Peyer's patch (tissue), 4 donors: Measurements from ENCODE around the gene TSPAN9. TPM values are rescaled to one million over a fixed set of nuclear protein-coding genes. Genes with fewer than 3 reads are reported as not detected.

ENCODE experiments used
- DNase-seq, 3 donors: peaks; one replicate each; pipeline ENCODE4 v3.0.0-alpha.2; 2017 to 2019
- H3K27ac ChIP-seq, 4 donors: fragments of 200-600 bp; sonication (generic); one replicate each; pipeline ENCODE4 v1.5.1; 2016 to 2019
- H3K27me3 ChIP-seq, 2 donors: fragments of 200-600 bp; sonication (generic); one replicate each; pipeline ENCODE4 v1.5.1; 2019
- H3K36me3 ChIP-seq, 3 donors: fragments of 200-600 bp; sonication (generic); one replicate each; pipeline ENCODE4 v1.5.1; 2016 to 2019
- H3K4me1 ChIP-seq, 4 donors: fragments of 200-600 bp; sonication (generic); one replicate each; pipeline ENCODE4 v1.5.1; 2016 to 2019
- H3K4me3 ChIP-seq, 4 donors: fragments of 200-600 bp; sonication (generic); 1 replicate in 3 of 4; 2 replicates in 1 of 4; pipeline ENCODE4 v1.5.1; 2016 to 2019; ENCODE audit warnings: mild to moderate bottlenecking in 1 of 4
- H3K9me3 ChIP-seq, 4 donors: fragments of 200-600 bp; sonication (generic); one replicate each; pipeline ENCODE4 v1.5.1; 2016 to 2019; ENCODE audit warnings: mild to moderate bottlenecking in 1 of 4
- CTCF ChIP-seq, 6 experiments: fragments of 450-650 bp in 4 of 6; fragments of 200-600 bp in 2 of 6; sonication (generic) in 1 of 6; IDR thresholded peaks; one replicate each; pipeline ENCODE4 v1.5.1; 2017 to 2019; ENCODE audit warnings: antibody characterized with exemption in 6 of 6, mild to moderate bottlenecking in 3 of 6, moderate library complexity in 1 of 6
- POLR2A ChIP-seq, 2 donors: fragments of 450-650 bp; IDR thresholded peaks; one replicate each; pipeline ENCODE4 v1.5.1; 2017; ENCODE audit warnings: antibody characterized with exemption in 2 of 2, mild to moderate bottlenecking in 2 of 2, moderate library complexity in 2 of 2
- total RNA-seq, 4 donors: library from RNA; depleted of rRNA; stranded (reverse); fragments of >200 nt; gene quantifications; one replicate each; pipeline ENCODE4 v1.1.0, GENCODE V29; 2016

TSPAN9 gene
- total RNA-seq, 4 donors from 2014 or later: 7.5 to 23.9 (median 11.8) TPM

- no peaks in the 10 kb centered on the region for H3K27me3 ChIP-seq
- no peaks in the 10 kb centered on the region for H3K9me3 ChIP-seq
- DNase-seq: no peak
- no peak overlapping the region for H3K4me3 ChIP-seq
- no peaks in the 10 kb centered on the region for H3K36me3 ChIP-seq
- H3K4me1 ChIP-seq: no peaks in the 10 kb centered on the region
- no peak overlapping the region for H3K27ac ChIP-seq
- TF ChIP-seq CTCF (IDR thresholded peaks at IDR 0.05) (no peak), POLR2A (IDR thresholded peaks at IDR 0.05) (no peak)
Measured at GRCh38 chr12:3244219-3244750, 167.1 kb downstream of the TSPAN9 start.

GRCh38 chr12:3246253-3246652 is 169.1 kb downstream of the TSPAN9 start:
- Histone ChIP-seq H3K27me3 (no peaks in the 10 kb centered on the region), H3K4me3 (no peak overlapping the region), H3K27ac (no peak overlapping the region), H3K4me1 (no peaks in the 10 kb centered on the region), H3K36me3 (no peaks in the 10 kb centered on the region), H3K9me3 (no peaks in the 10 kb centered on the region)
- TF ChIP-seq POLR2A (IDR thresholded peaks at IDR 0.05): no peak
- no peak for TF ChIP-seq CTCF (IDR thresholded peaks at IDR 0.05)
- no peak for DNase-seq

GRCh38 chr12:3247077-3247476 is 169.9 kb downstream of the TSPAN9 start:
- Histone ChIP-seq H3K27me3 (no peaks in the 10 kb centered on the region), H3K4me3 (no peak overlapping the region), H3K4me1 (peaks cover 0 to 6% (median 0%) of the 10 kb centered on the region in 4 donors), H3K36me3 (no peaks in the 10 kb centered on the region), H3K27ac (no peak overlapping the region), H3K9me3 (no peaks in the 10 kb centered on the region)
- no peak for TF ChIP-seq POLR2A (IDR thresholded peaks at IDR 0.05)
- no peak for TF ChIP-seq CTCF (IDR thresholded peaks at IDR 0.05)
- no peak for DNase-seq

GRCh38 chr12:3247629-3248161 is 170.5 kb downstream of the TSPAN9 start:
- DNase-seq: no peak
- Histone ChIP-seq H3K4me3 (no peak overlapping the region), H3K27ac (no peak overlapping the region), H3K4me1 (peaks cover 0 to 10% (median 0%) of the 10 kb centered on the region in 4 donors), H3K27me3 (no peaks in the 10 kb centered on the region), H3K36me3 (no peaks in the 10 kb centered on the region), H3K9me3 (no peaks in the 10 kb centered on the region)
- TF ChIP-seq CTCF (IDR thresholded peaks at IDR 0.05) (no peak), POLR2A (IDR thresholded peaks at IDR 0.05) (no peak)

- Histone ChIP-seq H3K27me3 (no peaks in the 10 kb centered on the region), H3K9me3 (no peaks in the 10 kb centered on the region), H3K27ac (no peak overlapping the region), H3K36me3 (no peaks in the 10 kb centered on the region), H3K4me3 (no peak overlapping the region), H3K4me1 (peaks cover 0 to 10% (median 0%) of the 10 kb centered on the region in 4 donors)
- TF ChIP-seq POLR2A (IDR thresholded peaks at IDR 0.05) (no peak), CTCF (IDR thresholded peaks at IDR 0.05) (no peak)
- DNase-seq: no peak
Measured at GRCh38 chr12:3249081-3249800, 172.1 kb downstream of the TSPAN9 start.
